WI38 (cell line): ENCODE data around the gene ANKS1B.

Experiments used
- H3K4me3 ChIP-seq: 2 replicates; pipeline ENCODE4 v1.5.1; 2011; ENCODE audit warnings: low read depth, mild to moderate bottlenecking, control low read depth, low read length
- CTCF ChIP-seq: IDR thresholded peaks from 2 replicates; pipeline ENCODE4 v1.5.1; 2012; ENCODE audit warnings: low read depth, mild to moderate bottlenecking, control low read depth, low read length

ANKS1B gene

GRCh38 chr12:99978152-99978551 is 6.6 kb downstream of the ANKS1B start:
- no peak overlapping the region for H3K4me3 ChIP-seq
- no peak for TF ChIP-seq CTCF

- no peak overlapping the region for H3K4me3 ChIP-seq
- no peak for TF ChIP-seq CTCF
Measured at GRCh38 chr12:99977550-99977949, 7.2 kb downstream of the ANKS1B start.

DNA sequence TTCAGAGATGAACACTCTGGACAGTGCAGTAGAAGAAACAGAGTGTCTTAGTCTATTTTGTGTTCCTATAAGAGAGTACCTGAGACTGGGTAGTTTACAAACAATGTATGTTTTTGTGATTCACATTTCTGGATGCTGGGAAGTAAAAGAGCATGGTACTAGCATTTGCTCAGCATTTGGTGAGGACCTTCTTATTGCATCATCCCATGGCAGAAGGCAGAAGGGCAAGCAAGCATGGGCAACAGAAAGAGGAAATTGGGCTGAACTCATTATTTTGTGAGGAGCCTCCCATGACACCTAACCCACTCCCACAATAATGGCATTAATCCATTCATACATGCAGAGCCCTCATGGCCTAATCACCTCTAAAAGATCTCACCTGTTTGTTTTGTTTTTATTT is 8.0 kb downstream of the ANKS1B start:
- TF ChIP-seq CTCF: no peak

GRCh38 chr12:99975321-99975720 is 9.4 kb downstream of the ANKS1B start:
- H3K4me3 ChIP-seq: no peak overlapping the region
- TF ChIP-seq CTCF: no peak

More for the DNA sequence above, 8.0 kb downstream of the ANKS1B start:
- no peak overlapping the region for H3K4me3 ChIP-seq

DNA sequence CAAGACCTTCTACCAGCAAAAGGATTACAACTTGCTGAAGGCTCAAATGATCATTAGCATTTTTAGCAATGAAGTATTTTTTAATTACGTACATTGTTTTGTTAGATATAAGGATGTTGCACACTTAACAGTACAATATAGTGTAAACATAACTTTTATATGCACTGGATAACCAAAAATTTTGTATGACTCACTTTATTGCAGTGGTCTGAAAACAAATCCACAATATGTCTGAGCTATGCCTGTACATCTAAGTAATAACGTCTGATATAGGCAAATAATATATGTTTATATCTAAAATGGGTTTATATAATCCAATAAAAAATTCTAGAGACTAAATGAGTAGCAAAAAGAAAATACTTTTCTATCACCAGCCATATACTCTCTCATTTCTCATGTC is 10.6 kb downstream of the ANKS1B start:
- TF ChIP-seq CTCF: no peak
- no peak overlapping the region for H3K4me3 ChIP-seq

GRCh38 chr12:99966429-99966828 is 18.3 kb downstream of the ANKS1B start:
- no peak for TF ChIP-seq CTCF
- no peak overlapping the region for H3K4me3 ChIP-seq

GRCh38 chr12:99960311-99960710 is 24.4 kb downstream of the ANKS1B start:
- H3K4me3 ChIP-seq: no peak overlapping the region
- no peak for TF ChIP-seq CTCF
